ENCODE data around the gene WNT10A. TPM values are rescaled to one million over a fixed set of nuclear protein-coding genes. Genes with fewer than 3 reads are reported as not detected.

WNT10A gene
- total RNA-seq, 2 donors from 2014 or later = 3.6 to 4.3 TPM

GRCh38 chr2:218891275-218892135, 10.9 kb downstream of the WNT10A start:
- Histone ChIP-seq H3K4me3 (no peak overlapping the region), H3K9me3 (no peaks in the 10 kb centered on the region), H3K27ac (no peak overlapping the region), H3K4me1 (replicated peaks) (no peaks in the 10 kb centered on the region), H3K27me3 (replicated peaks; ENCODE audit: insufficient read depth) (peaks cover 4% of the 10 kb centered on the region), H3K36me3 (no peaks in the 10 kb centered on the region)
- TF ChIP-seq, protein P1, sequence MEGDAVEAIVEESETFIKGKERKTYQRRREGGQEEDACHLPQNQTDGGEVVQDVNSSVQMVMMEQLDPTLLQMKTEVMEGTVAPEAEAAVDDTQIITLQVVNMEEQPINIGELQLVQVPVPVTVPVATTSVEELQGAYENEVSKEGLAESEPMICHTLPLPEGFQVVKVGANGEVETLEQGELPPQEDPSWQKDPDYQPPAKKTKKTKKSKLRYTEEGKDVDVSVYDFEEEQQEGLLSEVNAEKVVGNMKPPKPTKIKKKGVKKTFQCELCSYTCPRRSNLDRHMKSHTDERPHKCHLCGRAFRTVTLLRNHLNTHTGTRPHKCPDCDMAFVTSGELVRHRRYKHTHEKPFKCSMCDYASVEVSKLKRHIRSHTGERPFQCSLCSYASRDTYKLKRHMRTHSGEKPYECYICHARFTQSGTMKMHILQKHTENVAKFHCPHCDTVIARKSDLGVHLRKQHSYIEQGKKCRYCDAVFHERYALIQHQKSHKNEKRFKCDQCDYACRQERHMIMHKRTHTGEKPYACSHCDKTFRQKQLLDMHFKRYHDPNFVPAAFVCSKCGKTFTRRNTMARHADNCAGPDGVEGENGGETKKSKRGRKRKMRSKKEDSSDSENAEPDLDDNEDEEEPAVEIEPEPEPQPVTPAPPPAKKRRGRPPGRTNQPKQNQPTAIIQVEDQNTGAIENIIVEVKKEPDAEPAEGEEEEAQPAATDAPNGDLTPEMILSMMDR (IDR thresholded peaks at IDR 0.05) = no peak
- TF ChIP-seq POLR2A (IDR thresholded peaks at IDR 0.05) = no peak
- TF ChIP-seq POLR2AphosphoS5 (IDR thresholded peaks at IDR 0.05) = no peak
- no peak for DNase-seq (ENCODE audit: low spot score)
- 64% methylated on average over 19 of the region's 19 CpGs for WGBS
- intact Hi-C loops (cut with DNase I) = no loop called here

DNA sequence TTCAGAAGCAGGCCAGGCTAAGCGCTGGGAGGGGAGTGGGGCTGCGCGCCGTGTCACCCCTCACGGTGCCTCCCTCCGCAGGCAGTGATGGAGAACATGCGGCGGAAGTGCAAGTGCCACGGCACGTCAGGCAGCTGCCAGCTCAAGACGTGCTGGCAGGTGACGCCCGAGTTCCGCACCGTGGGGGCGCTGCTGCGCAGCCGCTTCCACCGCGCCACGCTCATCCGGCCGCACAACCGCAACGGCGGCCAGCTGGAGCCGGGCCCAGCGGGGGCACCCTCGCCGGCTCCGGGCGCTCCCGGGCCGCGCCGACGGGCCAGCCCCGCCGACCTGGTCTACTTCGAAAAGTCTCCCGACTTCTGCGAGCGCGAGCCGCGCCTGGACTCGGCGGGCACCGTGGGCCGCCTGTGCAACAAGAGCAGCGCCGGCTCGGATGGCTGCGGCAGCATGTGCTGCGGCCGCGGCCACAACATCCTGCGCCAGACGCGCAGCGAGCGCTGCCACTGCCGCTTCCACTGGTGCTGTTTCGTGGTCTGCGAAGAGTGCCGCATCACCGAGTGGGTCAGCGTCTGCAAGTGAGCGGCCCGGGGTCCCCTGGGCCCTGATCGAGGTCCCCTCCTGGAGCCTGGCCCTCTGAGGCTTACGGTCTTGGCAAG, 12.2 kb downstream of the WNT10A start:
- Histone ChIP-seq H3K4me1 (replicated peaks) (no peaks in the 10 kb centered on the region), H3K27ac (no peak overlapping the region), H3K36me3 (no peaks in the 10 kb centered on the region), H3K9me3 (no peaks in the 10 kb centered on the region), H3K4me3 (peak overlapping the region; percentile 23 to 37), H3K27me3 (replicated peaks; ENCODE audit: insufficient read depth) (peaks cover 14% of the 10 kb centered on the region)
- TF ChIP-seq, protein P1 (IDR thresholded peaks at IDR 0.05) = peak in 3 of 4 experiments; percentile 24 to 58 (median 58)
- TF ChIP-seq POLR2A (IDR thresholded peaks at IDR 0.05) (no peak), POLR2AphosphoS5 (IDR thresholded peaks at IDR 0.05) (peak; percentile 40)
- WGBS = under 1% methylated on average over 58 of the region's 72 CpGs
- intact Hi-C loops (cut with DNase I) = no loop called here
- peak; percentile 68 for DNase-seq (ENCODE audit: low spot score)

DNA sequence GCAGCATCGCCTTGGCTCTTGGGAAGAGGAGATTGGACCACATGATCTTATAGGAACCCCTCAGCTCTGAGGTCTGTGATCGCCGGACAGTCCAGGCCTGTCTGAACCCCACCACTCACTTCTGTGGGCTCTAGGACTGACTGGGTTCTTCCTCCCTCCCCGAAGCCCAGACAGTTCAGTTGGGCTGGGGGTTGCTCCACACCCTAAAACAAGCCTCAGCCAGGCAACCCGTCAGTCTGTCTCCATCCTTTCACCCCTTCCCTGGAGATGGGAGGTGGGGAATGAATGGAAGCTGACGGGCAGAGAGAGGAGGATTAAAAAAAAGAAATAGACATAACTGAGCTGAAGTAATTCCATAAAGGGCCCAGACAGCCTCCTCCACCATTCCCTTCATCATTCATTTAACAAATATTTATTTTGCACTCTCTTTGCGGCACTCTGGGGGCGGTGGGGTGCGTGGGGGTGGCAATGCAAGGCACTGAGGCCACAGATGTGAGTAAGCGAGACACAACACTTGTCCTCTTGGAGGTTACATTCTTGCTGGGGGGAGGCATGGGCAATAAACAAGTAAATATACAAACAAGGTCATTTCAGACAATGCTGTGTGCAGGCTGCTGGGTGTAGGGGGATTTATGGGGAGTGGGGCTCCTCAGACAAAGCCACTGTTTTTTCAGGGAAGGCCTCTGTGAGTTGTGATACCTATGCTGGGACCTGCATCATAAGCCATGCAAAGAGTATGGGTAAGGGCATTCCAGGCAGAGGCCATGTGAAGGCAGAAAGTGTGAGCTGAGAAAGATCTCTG, 12.9 kb downstream of the WNT10A start:
- Histone ChIP-seq H3K9me3 (no peaks in the 10 kb centered on the region), H3K4me3 (peak overlapping the region in 1 of 2 donors; percentile 37), H3K27ac (no peak overlapping the region), H3K4me1 (replicated peaks) (no peaks in the 10 kb centered on the region), H3K27me3 (replicated peaks; ENCODE audit: insufficient read depth) (peaks cover 17% of the 10 kb centered on the region), H3K36me3 (no peaks in the 10 kb centered on the region)
- WGBS = 56% methylated on average over 10 of the region's 10 CpGs
- intact Hi-C loops (cut with DNase I) = no loop called here
- TF ChIP-seq POLR2A (IDR thresholded peaks at IDR 0.05) = no peak
- TF ChIP-seq, protein P1 (IDR thresholded peaks at IDR 0.05) = no peak
- TF ChIP-seq POLR2AphosphoS5 (IDR thresholded peaks at IDR 0.05) = no peak
- no peak for DNase-seq (ENCODE audit: low spot score)

DNA sequence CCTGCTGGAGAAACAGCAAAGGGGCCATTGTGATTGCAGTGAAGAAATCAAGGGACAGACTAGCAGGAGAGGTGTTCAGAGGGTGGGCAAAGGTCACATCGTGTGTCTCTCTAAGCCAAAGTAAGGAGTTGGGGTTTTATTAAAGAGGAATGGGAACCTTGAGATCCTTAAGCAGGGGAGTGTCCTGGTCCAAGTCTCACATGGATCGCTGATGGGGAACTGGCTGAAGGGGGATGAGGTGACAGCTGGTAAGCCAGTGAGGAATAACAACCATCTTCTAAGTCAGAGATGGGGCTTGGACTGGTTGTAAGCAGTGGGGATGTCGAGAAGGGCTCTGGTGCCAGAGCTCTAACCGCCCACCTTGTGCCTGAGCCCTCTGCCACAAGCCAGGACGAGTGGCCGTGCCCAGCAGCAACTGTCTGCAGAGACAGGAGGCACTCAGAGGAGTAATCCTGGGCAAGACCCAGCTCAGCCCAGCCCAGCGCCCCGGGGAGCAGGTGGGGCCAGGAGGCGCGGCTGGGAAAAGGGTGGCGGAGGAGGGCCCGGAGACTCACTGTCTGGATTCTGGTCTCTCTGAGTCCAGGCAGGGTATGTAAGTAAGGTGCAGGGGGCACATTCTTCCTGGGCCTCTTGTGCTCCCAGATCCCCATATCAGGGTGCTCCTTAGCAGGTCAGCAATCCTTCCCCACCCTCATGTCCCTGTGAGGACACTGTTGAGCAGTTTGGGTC, 13.7 kb downstream of the WNT10A start:
- H3K4me1 ChIP-seq (replicated peaks) = no peaks in the 10 kb centered on the region
- TF ChIP-seq, protein P1 (IDR thresholded peaks at IDR 0.05) = no peak
- peak; percentile 40 for TF ChIP-seq POLR2A (IDR thresholded peaks at IDR 0.05)
- H3K4me3 ChIP-seq = no peak overlapping the region
- no peak for DNase-seq (ENCODE audit: low spot score)
- no peak overlapping the region for H3K27ac ChIP-seq
- WGBS = 45% methylated on average over 12 of the region's 12 CpGs
- intact Hi-C loops (cut with DNase I) = no loop called here
- H3K9me3 ChIP-seq = no peaks in the 10 kb centered on the region
- peaks cover 17% of the 10 kb centered on the region for H3K27me3 ChIP-seq (replicated peaks; ENCODE audit: insufficient read depth)
- no peaks in the 10 kb centered on the region for H3K36me3 ChIP-seq
